Retina (tissue), 1 donor: Measurements from ENCODE around the gene VWA3A.

Experiments used
- DNase-seq: peaks from one replicate; pipeline ENCODE4 v3.0.0-alpha.2; 2016

VWA3A gene

GRCh38 chr16:22206013-22206841, 113.9 kb downstream of the VWA3A start, which contains the start of gene EEF2K:
Gene EEF2K (plus strand): TSS chr16:22206278. CDS start chr16:22225730, 19,452 bp downstream.
- DNase-seq, result peak; percentile 95
